GM18907 (cell line): ENCODE results near the gene GALNT14.

ENCODE experiments used
- ATAC-seq: cut with Tn5 transposase; IDR thresholded peaks from one replicate; pipeline ENCODE4 v1.9.1; 2021; ENCODE audit warnings: mild to moderate bottlenecking, moderate library complexity; ENCODE audit not compliant: unreplicated experiment

Gene GALNT14

DNA sequence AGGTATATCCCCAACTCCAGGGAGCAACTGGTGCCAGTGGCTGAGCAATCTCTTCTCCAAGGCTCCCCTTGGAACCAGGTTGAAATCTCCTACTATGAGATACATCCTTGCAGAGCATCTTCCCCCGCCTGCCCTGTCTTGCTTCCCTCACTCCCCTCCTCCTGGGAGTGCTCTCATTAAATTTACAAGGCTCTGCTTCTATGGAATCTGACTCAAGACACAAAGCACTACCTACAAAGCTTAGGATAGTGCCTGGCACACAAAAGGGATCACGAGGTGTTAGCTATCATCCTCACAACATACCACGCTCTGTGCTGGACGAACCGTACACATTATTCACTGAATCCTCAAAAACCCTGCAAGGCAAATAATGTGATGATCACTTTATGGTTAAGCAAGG is 121.6 kb downstream of the GALNT14 start:
- no peak for ATAC-seq

DNA sequence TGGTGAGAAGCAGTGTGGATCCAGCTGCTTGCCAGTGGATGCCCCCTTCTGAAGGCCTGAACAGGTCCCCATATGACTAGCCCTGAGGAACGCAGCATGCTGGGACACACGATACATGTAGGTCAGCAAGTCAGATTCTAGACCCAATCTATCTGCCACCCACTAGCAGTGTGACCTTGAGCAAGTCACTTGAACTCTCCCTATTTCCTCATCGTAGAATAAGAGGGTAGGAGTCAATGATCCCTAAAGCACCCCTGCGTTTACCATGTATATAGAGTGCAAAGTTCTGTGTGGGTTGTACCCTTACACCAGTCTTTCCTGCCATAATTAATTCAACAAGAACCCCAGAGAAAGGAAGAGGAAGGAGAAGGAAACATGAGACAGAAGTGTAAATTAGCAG is 123.7 kb downstream of the GALNT14 start:
- ATAC-seq = no peak

DNA sequence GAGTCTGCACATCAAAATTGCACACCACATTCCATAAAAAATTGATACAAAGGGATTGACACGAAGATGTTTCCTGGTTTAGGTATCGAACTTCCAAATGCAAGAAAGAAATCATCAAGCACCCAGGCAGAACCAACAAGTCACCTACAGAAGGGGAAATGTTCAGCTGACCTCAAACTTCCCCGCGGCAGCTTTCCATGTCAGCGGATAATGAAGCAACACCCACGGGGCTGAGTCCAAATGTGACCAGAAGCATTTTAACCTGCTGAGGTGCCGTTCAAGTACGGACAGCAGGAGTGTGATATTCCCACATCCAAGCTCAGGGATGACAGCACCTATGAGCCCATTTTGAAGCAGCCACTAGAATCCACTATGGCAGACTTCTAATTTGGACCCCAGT is 124.9 kb downstream of the GALNT14 start:
- ATAC-seq = no peak

DNA sequence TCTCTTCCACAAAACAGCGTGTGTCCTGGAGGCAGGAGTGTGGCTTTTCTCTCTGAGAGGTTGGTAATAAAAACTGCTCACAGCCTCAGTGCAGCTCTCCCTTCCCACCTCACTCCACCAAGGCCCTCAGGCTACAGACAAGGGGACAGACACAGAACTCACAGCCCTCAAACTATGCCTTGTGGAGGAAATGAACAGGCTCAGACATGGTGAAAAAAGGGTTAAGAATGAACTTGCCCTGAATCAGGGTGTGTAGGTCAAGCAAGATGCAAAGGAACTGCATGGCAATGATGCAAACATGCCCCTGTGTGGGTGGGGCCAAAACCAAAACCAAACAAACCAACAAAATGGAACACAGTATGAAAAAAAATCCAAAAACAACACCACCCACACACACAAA is 125.8 kb downstream of the GALNT14 start:
- ATAC-seq = no peak

DNA sequence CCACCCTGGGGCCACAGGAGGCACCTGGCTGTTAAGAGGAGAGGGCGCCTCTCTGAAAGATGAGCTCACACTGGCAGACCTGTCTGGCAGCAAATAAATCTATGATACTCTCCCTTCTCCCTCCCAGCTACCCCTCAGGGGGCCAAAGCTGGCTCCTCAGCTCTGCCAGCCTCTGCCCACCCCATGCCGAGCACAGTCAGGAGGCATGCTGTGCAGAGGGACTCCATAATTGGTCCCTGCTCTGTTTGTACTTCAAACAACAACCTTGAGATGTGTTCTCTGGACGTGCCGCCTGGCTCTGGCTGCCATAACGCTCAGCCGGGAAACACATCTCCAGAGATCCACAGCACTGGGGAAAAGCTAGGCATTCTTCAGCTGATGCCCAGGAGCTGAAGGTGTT is 126.7 kb downstream of the GALNT14 start:
- ATAC-seq = no peak

DNA sequence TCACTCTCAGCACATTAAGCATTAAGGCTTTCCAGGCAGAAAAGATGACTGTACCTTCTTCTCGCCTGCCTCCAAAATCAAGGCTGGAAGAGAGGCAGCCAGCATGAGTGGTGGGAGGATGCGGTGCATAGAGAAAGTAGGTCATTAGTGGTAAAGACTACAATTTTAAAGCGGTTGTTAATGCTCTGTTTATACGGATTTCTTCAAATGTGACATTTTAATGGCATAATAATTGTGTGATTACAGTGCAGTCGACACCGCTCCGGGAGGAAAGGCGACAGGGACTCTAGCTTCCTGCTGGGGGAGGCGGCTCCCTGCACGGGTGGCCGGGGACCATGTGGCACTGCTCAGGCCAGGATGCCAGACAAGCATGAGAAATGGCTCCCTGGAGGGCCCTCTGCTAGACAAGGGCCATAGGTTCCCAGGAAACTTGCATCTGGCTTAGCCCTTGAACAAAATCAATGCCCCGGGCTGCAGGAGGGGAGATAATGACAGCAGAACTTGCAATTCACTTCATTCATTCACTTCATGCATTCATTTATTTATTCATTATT is 129.6 kb downstream of the GALNT14 start:
- no peak for ATAC-seq

DNA sequence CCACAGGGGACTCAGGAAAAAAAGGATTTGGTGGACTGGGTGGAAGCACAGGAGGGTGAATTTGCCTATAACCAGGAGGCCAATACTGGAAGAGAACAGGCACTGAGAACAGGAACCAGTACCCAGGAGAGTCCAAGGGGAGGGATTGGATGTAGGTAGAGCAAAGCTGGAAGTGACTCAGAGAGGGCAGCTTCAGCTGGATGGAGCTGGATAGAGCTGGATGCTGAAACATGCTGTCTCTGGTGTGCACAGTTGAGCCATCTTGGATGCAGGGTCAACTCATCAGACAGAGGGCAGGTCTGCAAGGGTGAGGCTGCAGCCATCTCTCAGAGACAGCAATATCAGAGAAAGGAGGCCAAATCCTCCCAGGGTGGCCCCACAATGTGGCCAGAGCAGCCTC is 134.0 kb downstream of the GALNT14 start:
- ATAC-seq = no peak

DNA sequence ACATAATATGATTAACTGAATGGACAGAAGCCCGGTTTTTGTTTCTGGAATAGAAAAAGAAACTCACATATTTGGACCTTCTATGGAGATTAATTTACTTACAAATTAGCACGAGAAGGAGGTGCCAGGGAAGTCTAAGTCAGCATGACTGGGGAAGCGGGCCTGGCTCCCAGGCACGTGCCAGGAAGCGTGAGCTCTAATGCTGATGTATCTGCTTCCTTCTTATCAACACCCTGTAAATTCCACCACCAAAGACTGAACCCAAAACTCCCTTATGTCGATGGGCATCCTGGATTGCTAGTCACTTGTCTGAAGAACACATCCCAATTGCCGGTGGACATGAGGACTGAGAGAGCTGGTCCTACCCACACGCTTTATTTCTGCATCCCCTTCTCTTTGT is 134.5 kb downstream of the GALNT14 start:
- no peak for ATAC-seq

DNA sequence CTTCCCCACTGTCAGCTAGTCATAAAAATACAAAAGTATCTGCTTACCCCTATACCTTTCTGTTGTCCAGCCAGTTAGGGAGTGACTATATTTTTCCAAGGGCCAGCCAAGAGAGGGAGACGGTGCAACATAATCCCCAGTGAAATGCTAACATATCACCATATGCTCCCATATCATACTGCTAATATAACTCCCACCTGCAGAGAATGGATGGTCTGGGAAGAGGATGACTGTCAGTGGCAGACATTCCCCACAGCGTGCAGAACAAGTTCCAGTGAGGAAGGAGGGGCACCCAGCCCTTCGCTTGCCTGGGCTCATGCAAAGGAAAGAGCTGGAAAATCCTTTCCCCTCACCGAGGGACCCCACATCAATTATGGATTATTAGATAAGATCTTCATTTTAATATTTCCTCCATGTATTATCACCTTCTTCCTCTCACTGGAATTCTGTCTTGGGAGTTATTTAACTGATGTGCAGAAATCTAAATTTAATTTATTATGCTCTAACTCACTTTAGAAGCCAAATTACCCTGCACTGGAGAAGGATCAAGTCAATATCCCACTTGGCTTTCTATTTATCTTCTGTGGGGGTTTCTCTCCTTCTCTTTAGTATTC is 135.6 kb downstream of the GALNT14 start:
- no peak for ATAC-seq

DNA sequence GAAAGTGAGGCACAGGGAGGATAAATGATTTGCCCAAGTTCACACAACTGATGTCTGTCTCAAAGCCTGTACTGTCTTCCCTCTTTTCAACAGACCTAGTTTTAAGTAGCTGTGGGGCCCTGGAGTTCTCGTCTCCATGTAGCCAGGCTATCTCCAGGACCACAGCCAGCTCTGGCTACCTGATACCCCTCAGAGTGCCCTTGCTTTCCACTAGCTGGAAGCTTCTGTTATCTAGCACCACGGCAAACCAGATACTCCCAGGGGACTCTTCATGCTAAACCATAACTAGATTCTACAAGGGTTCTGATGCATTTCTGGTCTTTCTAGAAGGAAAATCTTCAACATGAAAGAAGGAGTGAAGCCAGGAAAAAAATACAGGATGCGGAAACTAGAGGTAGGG is 137.3 kb downstream of the GALNT14 start:
- ATAC-seq = no peak

DNA sequence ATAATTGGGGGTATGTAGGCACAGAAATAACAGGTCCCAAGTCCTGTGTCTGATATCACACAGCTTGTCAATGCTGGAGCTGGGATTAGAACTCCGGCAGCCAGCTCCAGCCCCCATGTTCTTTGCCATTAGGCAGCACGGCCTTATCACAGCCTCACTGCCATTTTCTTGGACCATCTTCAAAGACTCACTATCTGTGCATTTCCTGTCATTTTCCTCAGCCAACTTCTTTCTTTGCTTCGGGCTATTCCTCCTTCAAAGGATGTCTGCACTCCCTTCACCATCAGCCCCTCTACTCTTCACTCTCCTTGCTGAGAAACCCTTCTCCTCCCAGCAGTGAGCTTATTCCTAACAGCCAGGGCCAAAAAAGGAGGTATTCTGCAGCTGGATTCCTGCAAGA is 139.6 kb downstream of the GALNT14 start:
- no peak for ATAC-seq

DNA sequence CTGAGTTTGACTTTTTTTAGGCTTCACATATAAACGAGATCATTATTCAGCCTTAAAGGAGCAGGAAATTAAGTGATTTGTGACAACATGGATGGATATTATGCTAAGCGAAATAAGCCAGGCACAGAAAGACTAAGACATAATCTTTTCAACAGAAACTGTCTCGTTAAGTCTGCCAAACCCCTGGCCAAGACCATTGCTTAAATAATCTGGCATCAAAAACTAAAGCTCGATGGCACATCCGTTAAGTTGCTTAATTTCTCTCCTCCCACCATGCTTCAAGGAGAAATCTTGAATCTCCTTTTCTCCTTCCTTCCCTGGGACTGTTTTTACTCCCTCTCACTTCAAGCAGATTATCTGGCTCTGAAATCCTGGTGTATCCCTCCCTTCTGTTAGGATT is 140.3 kb downstream of the GALNT14 start:
- no peak for ATAC-seq

DNA sequence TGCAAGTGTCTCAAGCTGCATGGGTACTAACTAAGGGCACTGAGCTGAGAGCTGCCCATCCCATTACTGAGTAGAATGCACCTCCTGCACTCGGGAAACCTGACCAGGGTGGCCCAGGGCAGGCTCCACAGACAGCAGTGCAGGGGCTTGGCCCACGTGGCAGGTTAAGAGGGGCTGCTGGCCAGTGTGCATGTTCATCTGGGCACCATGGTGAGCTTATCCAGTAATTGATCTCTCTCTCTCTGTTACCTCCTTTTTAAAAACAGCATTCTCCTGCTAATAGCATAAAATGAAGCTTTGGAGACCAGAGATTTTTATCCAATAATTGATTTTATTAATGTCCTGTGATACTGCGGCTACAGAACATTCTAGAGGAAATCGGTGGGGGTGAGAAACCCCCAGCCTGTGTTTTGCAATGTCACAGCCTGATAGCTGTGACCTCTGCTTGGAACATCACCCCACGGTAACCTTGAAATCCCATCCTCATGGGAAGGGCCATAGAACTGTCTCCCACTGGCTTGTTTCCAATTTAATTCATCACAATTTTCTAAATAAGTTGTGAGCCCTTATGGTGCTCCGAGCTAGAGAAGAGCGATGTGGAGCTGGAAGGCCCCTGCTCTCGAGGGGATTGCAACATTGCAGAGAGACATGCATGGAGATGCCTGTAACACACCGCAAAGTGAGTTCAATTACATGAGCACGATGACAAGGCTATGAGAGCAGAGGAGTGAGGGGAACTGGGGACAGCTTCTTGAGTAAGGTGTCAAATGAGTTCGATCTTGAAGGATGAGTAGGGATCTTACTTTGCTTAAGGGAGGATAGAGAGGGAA is 143.8 kb downstream of the GALNT14 start:
- no peak for ATAC-seq

DNA sequence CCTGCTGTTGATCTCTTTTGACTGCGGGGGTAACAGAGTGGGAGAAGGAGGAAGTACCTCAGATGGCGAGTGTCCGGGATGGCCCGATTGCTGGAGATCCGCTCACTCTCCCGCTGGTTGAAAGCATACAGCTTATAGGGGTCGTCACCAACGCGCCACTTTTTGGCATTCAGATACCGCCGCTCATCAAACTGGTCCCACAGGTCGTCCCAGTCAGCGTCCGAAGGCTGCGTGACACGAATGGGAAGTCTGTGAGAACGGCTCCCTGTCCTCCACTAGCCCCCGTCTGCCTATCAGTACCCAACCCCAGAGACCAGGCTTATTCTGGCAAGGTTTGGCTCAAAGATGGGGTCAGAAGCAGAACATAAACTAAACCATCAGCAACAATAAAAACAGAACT is 145.5 kb downstream of the GALNT14 start:
- ATAC-seq = no peak

DNA sequence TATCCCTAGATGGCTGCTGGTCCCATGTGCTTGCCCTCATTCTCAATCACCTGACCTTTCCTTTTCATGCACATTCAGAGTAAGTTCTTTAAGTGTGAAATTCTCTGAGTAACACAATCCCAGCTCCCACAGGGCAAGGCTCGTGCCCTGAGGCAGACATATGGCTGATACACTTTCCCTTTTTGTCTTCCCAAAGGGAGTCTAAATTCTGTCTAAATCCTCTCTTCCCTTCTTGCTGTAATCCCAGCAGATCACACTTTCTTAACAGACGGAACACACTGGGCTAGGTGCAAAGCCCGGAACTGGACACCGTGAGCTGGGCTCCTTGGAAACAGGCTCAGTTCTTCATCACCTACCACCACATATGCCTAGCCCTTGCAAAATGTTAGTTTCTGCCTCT is 147.6 kb downstream of the GALNT14 start:
- no peak for ATAC-seq

DNA sequence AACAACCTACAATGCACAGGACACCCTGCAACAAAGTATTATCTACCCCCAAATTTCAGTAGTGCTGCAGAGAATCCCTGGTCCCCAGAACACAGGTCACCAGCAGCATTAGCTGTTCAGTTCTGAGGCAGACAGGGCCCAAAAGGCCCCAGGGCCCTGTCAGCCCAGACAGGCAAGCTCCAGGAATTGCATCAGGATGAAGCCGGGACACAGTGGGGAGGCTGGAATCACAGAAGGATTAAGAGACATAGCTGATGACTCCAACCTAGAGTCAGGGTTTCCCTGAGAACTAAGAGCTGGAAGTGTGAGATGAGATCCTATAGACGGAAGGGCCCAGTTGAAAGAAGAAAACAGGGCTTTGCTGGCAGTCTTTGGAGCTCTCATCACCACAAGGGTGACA is 148.1 kb downstream of the GALNT14 start:
- ATAC-seq = no peak

DNA sequence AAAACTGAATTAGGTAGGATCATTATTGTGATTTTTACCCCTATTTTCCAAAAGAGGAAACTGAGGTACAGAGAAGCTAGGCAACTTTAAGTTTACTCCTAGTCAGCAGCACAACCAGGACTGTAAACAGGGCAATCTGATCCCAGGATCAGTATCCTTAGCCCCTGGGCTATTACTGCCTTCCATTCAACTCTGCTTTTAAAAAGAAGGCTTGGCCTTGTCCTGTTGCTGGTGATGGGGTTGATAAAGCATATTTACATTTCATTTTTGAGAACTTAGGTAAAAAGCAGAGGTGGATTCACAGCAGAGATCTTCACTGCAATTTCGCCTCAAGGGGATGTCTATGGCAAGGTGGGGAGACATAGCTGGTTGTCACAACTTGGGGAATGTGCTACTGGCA is 148.5 kb downstream of the GALNT14 start:
- no peak for ATAC-seq

DNA sequence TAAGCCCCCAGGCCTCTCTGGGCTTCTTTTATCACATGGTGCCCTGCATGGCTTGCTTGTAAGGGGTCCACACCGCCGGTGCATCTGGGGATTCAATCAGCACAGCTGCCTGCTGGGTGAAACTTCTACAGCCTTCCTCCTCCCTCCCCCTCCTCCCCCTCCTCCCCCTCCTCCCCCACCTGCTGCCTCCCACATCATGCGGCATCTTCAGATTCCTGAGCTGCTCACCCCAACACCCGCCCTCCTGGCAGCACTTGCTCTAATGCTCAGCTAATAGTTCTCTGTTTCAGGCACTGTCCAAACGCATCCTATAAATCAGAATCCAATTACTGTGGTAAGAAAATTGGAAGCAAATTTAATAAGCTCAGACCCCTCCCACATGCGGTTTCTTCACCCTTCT is 150.7 kb downstream of the GALNT14 start:
- ATAC-seq = no peak

DNA sequence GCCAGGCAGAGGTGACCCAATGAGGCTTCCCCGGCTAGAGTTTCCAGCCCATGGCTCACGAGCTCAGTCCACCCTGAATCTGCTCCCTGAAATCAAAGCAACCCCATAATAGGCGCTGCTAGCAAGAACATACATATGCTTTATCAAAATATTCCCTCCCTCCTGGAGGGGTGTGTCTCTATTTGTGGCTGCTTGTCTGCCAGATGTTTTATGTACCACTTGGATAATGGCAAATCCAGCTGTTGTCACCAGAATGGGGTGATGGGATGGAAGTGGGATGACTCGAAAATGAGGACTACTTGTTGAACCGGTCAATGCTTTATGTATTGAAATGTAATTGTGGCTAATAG is 152.0 kb downstream of the GALNT14 start:
- no peak for ATAC-seq

DNA sequence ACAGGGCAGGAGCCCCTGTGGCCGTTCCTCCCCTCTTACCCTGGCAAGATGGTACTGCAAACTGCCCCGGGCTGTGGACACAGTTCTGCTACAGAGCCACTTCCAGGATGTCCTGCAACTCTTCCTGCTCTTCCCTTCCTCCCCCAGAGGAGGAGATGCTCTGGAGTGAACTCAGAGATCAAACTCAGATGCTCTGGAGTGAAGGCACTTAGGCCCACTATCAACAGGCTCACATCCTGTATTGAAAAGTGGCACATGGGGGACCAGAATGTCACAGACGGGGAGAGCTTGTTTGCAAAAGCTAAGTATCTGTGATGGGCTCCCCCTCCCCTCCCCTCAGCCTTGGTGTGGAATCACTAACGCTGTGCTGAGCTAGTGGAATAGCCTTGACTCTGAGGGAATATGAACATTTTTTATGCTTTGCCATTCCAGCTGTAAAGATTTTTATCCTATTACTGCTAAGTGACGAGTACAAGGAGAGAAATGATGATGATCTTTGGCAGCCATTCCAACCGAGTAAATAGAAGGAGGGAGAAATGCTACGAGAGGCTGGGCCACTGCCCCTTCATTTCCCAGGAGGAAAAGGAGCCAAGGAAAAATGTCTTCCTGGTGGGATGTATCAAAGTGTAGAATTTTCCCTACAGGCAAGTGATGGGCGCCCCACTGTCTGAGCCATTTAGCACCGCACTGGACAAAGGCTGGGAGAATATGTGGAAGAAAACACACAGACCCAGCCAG is 152.6 kb downstream of the GALNT14 start:
- no peak for ATAC-seq

DNA sequence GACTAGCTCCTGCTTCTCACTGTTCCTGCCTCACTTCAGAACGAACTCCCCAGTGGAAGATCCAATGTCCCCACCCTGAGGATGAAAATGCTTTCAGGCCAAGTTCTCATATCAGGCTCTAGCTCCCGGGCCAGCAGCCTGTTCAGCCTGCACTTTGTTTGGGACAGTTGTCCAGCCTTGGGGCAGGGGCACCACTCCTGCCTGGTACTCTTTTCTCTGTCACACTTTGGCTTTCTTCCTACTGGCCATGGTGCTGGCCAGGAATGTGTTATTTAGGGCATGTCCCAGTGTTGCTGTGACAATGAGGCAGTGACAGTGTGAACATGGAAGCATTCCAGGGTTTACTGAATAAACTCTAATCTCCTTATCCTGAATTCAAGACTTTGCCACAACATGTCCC is 154.1 kb downstream of the GALNT14 start:
- no peak for ATAC-seq

DNA sequence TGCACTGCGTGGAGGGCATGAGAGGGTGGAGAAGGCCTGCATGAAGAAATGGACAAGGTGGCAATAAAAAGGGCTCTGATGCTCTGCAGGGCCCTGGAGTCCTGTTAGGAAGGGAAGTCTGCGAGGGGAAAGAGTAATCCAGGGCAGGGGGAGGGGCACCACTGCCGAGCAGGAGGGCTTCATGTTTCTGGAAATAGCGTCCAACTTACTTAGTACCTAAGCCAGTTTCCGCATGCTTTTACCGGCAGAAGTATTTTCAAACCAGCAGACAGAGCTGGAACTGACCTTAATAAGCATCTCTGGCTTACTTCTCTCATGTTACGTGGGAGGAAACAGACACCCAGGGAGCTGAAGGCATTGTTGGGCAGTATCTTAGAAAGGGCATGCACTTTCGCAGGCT is 156.7 kb downstream of the GALNT14 start:
- no peak for ATAC-seq
